Sigmoid colon (tissue), 3 donors: ENCODE results near the gene SCGB3A2.

Experiments used
- POLR2A ChIP-seq, 2 donors: fragments of 450-650 bp; IDR thresholded peaks; one replicate each; pipeline ENCODE4 v1.6.1; 2016; ENCODE audit warnings: antibody characterized with exemption in 2 of 2, mild to moderate bottlenecking in 2 of 2, moderate library complexity in 2 of 2
- TF ChIP-seq, protein P1 (sequence below), 4 experiments: fragments of 450-650 bp in 3 of 4; fragments of 200-600 bp in 1 of 4; IDR thresholded peaks; one replicate each; pipeline ENCODE4 v1.5.1; 2016 to 2019; ENCODE audit warnings: antibody characterized with exemption in 4 of 4, mild to moderate bottlenecking in 3 of 4, moderate library complexity in 2 of 4

DNA sequence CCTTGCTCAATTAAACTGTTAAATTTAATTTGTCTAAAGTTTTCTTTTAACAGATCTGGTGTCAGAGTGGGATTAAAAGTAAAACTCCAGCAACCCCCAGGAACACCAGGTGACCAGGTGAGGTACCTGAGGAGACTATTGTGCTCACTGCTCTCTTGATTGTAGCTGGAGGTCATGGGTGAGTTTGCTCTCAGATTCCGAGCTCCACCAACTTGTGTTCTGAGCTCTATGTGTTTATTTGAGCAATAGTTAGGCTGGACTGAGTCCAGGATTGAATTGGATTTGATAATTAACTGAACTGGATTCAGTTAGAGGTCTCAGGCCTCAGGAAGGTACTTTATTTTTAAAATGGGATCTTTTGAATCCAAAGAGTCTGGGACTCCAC is 17.9 kb upstream of the SCGB3A2 start:
- TF ChIP-seq, protein P1, sequence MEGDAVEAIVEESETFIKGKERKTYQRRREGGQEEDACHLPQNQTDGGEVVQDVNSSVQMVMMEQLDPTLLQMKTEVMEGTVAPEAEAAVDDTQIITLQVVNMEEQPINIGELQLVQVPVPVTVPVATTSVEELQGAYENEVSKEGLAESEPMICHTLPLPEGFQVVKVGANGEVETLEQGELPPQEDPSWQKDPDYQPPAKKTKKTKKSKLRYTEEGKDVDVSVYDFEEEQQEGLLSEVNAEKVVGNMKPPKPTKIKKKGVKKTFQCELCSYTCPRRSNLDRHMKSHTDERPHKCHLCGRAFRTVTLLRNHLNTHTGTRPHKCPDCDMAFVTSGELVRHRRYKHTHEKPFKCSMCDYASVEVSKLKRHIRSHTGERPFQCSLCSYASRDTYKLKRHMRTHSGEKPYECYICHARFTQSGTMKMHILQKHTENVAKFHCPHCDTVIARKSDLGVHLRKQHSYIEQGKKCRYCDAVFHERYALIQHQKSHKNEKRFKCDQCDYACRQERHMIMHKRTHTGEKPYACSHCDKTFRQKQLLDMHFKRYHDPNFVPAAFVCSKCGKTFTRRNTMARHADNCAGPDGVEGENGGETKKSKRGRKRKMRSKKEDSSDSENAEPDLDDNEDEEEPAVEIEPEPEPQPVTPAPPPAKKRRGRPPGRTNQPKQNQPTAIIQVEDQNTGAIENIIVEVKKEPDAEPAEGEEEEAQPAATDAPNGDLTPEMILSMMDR (IDR thresholded peaks at IDR 0.05), result no peak
- TF ChIP-seq POLR2A (IDR thresholded peaks at IDR 0.05), result no peak
